HL-60 (cell line): ENCODE results near the gene FRMD5.

ENCODE experiments used
- DNase-seq, 2 experiments: peaks; one replicate each; pipeline ENCODE4 v3.0.0-alpha.2; 2010 to 2020; ENCODE audit warnings: low read depth in 1 of 2, low spot score in 1 of 2
- H3K27ac ChIP-seq: fragments of 250-450 bp; sonication (Bioruptor Pico); replicated peaks from 2 replicates; pipeline ENCODE4 v1.5.1; 2020; ENCODE audit warnings: mild to moderate bottlenecking, moderate library complexity
- H3K27me3 ChIP-seq: fragments of 250-450 bp; sonication (Bioruptor Pico); 2 replicates; pipeline ENCODE4 v1.5.1; 2021; ENCODE audit warnings: mild to moderate bottlenecking, moderate library complexity; ENCODE audit not compliant: insufficient read depth, poor library complexity, severe bottlenecking
- H3K4me3 ChIP-seq: replicated peaks from 2 replicates; pipeline ENCODE4 v1.5.1; 2011; ENCODE audit warnings: mild to moderate bottlenecking, control low read depth, low read length; ENCODE audit not compliant: insufficient read depth
- GABPA ChIP-seq: IDR thresholded peaks from 2 replicates; pipeline ENCODE4 v1.6.1; 2012; ENCODE audit warnings: low read depth
- POLR2AphosphoS5 ChIP-seq: IDR thresholded peaks from 2 replicates; pipeline ENCODE4 v1.6.1; 2012; ENCODE audit warnings: low read depth
- SPI1 ChIP-seq: IDR thresholded peaks from 2 replicates; pipeline ENCODE4 v1.6.1; 2012; ENCODE audit warnings: low read depth, mild to moderate bottlenecking, borderline replicate concordance
- TF ChIP-seq, protein P1 (sequence below): IDR thresholded peaks from 2 replicates; pipeline ENCODE4 v1.6.1; 2012; ENCODE audit warnings: low read depth; ENCODE audit not compliant: insufficient replicate concordance
- TF ChIP-seq, protein P2 (sequence below): IDR thresholded peaks from one replicate; pipeline ENCODE4 v1.5.1; 2011; ENCODE audit warnings: low read length, control low read depth, inconsistent platforms; ENCODE audit not compliant: insufficient read depth

The FRMD5 gene

DNA sequence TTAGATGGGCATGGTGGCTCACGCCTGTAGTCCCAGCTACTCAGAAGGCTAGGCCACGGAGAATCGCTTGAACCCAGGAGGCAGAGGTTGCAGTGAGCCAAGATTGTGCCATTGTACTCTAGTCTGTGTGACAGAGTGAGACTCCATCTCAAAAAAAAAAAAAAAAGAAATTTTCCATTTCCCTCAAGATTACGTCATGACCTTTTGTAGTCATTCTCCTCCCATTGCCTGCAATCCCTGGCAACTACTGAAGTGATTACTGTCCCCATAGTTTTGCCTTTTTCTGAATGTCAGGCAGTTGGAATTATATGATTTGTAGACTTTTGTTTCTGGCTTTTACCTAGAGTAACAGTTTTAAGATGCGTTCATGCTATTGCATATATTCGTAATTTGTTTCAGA, 340.3 kb downstream of the FRMD5 start:
- Histone ChIP-seq H3K27ac (no peak overlapping the region), H3K4me3 (no peak overlapping the region), H3K27me3 (no peaks in the 10 kb centered on the region)
- peak in 1 of 2 experiments; percentile 44 for DNase-seq
- no peak for TF ChIP-seq POLR2AphosphoS5
- TF ChIP-seq, protein P1, sequence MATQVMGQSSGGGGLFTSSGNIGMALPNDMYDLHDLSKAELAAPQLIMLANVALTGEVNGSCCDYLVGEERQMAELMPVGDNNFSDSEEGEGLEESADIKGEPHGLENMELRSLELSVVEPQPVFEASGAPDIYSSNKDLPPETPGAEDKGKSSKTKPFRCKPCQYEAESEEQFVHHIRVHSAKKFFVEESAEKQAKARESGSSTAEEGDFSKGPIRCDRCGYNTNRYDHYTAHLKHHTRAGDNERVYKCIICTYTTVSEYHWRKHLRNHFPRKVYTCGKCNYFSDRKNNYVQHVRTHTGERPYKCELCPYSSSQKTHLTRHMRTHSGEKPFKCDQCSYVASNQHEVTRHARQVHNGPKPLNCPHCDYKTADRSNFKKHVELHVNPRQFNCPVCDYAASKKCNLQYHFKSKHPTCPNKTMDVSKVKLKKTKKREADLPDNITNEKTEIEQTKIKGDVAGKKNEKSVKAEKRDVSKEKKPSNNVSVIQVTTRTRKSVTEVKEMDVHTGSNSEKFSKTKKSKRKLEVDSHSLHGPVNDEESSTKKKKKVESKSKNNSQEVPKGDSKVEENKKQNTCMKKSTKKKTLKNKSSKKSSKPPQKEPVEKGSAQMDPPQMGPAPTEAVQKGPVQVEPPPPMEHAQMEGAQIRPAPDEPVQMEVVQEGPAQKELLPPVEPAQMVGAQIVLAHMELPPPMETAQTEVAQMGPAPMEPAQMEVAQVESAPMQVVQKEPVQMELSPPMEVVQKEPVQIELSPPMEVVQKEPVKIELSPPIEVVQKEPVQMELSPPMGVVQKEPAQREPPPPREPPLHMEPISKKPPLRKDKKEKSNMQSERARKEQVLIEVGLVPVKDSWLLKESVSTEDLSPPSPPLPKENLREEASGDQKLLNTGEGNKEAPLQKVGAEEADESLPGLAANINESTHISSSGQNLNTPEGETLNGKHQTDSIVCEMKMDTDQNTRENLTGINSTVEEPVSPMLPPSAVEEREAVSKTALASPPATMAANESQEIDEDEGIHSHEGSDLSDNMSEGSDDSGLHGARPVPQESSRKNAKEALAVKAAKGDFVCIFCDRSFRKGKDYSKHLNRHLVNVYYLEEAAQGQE: no peak
- no peak for TF ChIP-seq SPI1
- TF ChIP-seq, protein P2, sequence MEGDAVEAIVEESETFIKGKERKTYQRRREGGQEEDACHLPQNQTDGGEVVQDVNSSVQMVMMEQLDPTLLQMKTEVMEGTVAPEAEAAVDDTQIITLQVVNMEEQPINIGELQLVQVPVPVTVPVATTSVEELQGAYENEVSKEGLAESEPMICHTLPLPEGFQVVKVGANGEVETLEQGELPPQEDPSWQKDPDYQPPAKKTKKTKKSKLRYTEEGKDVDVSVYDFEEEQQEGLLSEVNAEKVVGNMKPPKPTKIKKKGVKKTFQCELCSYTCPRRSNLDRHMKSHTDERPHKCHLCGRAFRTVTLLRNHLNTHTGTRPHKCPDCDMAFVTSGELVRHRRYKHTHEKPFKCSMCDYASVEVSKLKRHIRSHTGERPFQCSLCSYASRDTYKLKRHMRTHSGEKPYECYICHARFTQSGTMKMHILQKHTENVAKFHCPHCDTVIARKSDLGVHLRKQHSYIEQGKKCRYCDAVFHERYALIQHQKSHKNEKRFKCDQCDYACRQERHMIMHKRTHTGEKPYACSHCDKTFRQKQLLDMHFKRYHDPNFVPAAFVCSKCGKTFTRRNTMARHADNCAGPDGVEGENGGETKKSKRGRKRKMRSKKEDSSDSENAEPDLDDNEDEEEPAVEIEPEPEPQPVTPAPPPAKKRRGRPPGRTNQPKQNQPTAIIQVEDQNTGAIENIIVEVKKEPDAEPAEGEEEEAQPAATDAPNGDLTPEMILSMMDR: no peak
- TF ChIP-seq GABPA: no peak

DNA sequence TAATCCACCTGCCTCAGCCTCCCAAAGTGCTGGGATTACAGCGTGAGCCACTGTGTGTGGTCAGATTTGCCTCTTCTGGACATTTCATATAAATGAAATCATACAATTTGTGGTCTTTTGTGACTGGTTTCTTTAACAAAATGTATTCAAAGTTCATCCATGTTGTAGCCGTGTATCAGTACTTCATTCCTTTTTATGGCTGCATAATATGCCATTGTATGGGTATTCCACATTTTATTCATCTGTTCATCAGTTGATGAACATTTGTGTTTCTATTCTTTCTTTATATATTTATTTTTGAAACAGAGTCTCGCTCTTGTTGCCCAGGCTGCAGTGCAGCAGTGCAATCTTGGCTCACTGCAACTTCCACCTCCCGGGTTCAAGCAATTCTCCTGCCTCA, 342.5 kb downstream of the FRMD5 start:
- no peak for DNase-seq
- Histone ChIP-seq H3K27ac (no peak overlapping the region), H3K27me3 (no peaks in the 10 kb centered on the region), H3K4me3 (no peak overlapping the region)
- TF ChIP-seq, protein P1: no peak
- TF ChIP-seq POLR2AphosphoS5 (no peak), GABPA (no peak), SPI1 (no peak)
- TF ChIP-seq, protein P2: no peak

DNA sequence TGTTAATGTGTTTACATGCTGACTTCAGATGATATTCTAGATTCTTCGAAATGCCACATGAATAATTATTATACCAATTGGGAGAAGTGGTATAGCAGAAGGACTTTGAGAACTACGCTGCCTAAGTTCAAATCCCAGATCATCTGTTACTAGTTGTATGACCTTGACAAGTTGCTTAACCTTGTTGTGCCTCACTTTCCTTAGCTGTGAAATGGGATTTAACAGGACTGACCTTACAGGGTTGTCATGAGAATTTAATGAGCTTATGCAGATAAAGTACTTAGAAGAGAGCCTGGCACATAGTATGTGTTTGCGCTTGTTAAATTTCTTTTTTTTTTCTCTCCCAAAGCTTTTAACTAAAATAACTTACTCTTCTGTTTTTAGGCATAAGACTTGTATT, 343.8 kb downstream of the FRMD5 start:
- no peak for DNase-seq
- no peaks in the 10 kb centered on the region for H3K27me3 ChIP-seq
- H3K27ac ChIP-seq: no peak overlapping the region
- TF ChIP-seq POLR2AphosphoS5 (no peak), SPI1 (no peak), GABPA (no peak)
- TF ChIP-seq, protein P1: no peak
- TF ChIP-seq, protein P2: no peak
- H3K4me3 ChIP-seq: no peak overlapping the region
